ENCODE data around the gene ANKRD10. TPM values are rescaled to one million over a fixed set of nuclear protein-coding genes. Genes with fewer than 3 reads are reported as not detected.
A peak's percentile ranks its signal among the peaks of the same experiment; 100 is the strongest.

The ANKRD10 gene
- total RNA-seq, 1 donor from 2014 or later = 50.6 TPM

DNA sequence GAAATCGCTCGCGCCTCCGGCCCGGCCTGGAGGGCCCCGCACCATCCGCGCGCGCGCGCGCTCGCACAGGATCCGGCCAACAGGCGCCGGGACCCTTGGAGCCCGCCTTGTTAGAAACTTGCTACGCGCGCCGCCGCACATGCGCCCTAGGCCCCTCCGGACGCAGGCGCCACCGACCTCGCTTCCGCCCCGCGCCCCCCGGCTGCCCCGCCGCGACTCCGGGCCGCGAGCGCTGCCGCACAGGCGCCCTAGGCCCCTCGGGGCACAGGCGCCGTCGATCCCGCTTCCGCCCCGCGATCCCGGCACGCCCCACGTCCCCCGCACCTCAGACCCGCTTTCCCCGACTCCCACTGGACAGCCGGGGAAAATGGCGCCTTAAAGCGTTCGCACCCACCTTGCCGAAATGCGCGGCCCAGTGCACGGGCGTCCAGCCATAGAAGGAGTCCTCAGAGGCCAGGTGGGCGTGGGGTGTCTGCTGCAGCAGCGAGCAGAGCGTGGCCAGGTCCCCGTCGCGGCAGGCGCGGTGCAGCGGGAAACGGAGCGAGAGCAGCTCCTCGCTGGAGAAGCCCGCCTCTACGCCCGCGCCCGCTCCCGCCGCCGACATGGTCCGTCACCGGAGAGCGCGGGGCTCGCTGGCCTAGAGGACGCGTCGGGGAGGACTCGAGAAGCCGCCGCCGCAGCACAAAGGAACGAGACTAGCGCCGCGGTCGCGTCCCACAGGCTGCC lies 375 bp downstream of the ANKRD10 start:
- peak in 1 of 2 donors; percentile 77 for DNase-seq (ENCODE audit: low read depth in 2 of 2)

- no peak for DNase-seq (ENCODE audit: low read depth in 2 of 2)
These were observed 863 bp downstream of the ANKRD10 start for GRCh38 chr13:110914081-110914330.

DNA sequence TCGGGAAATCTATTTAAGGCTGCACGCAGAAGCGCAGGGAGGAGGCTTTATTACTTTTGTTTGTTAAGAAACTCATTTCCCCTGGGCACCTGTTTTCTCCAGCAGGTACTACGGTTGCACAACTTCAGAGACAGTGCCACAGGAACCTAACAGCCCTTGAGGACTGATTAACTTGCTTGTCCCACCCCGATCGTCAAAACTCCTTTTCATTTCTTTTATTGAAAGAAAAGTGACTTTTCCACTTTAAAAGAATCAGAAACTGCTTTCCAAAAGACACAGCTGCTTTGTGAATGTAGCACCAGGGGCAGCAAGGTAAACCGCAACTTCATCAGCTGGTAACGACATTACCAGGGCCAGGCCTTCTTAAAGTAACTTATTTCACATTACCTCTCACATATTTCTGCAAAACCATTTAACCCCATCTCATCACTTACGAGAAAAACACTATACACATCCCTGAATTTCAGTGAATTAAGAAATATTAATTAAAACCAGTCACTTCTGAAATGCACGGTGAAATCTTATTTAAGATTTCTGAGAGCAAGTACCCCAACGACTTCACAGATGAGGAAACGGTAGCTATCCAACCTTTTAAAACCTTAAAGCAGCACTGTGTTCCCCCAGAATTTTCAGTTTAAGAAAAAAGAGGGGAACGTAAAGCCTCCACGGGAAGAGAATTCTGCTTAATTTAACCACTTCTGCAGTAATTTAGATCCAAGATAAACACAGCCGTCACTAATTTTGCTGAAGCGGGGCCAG lies 1.4 kb downstream of the ANKRD10 start:
- peak in 1 of 2 donors; percentile 17 for DNase-seq (ENCODE audit: low read depth in 2 of 2)

DNA sequence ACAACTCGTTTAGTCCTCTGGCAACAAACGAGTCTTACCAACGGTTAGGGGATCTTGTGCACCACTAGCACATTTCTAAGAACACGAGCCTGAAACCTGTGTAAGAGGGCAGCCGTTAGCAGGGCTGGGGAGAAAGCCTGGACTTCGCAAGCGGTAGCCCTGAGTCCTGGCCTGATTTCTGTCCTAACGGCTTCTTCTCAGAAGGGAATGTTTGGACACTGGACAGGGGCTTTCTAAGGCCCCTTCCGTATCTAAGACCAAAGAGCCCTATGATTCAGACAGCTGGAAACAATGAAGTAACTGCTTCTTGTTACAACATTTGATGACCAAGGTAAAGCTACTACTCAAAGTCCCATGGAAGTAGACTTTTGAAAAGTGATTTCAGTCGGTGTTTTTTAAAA lies 2.2 kb downstream of the ANKRD10 start:
- peak in 1 of 2 donors; percentile 80 for DNase-seq (ENCODE audit: low read depth in 2 of 2)

DNA sequence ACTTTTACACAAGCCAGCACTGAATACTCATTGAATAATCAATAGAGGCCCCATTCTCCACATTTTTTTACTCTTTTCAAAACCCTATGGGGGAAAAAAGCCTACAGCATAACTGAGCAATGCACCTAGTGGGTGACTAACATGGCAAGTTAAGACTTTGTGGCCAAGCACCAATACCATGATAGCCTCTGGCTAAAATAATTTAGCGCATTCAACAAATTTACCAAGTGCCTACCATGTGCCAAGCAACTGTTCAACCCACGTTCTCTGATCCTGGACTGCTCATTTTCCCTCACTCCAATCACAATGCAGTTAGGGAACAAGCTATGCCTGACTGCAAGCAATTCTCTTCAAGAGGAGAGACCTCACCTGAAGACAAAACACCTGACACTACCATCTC lies 3.0 kb downstream of the ANKRD10 start:
- DNase-seq (ENCODE audit: low read depth in 2 of 2) = no peak

- DNase-seq (ENCODE audit: low read depth in 2 of 2) = no peak
These were observed 4.6 kb downstream of the ANKRD10 start for GRCh38 chr13:110910013-110910890.

GRCh38 chr13:110907951-110908898 lies 6.6 kb downstream of the ANKRD10 start:
- peak in 1 of 2 donors; percentile 32 for DNase-seq (ENCODE audit: low read depth in 2 of 2)

DNA sequence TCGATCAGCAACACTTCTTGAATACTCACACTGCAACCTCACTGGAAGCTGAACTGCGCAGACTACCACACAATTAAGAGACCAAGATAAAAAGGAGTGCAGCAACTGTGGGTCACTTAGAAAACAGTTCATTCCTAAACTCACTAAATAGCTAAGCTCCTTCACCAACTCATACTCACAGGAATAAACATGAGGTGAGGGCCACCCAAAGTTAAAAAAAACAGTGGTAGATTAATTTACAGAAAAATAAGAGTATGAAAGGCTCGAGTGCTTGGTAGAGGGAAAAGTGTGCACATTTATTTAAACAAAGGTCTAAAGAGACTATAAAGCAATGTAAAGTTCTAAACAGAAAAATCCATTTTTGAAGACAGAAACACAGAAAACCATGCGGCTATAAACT lies 7.6 kb downstream of the ANKRD10 start:
- no peak for DNase-seq (ENCODE audit: low read depth in 2 of 2)

- no peak for DNase-seq (ENCODE audit: low read depth in 2 of 2)
These were observed 10.1 kb downstream of the ANKRD10 start for GRCh38 chr13:110904748-110905147.

GRCh38 chr13:110902370-110902769 lies 12.5 kb downstream of the ANKRD10 start:
- no peak for DNase-seq (ENCODE audit: low read depth in 2 of 2)

DNA sequence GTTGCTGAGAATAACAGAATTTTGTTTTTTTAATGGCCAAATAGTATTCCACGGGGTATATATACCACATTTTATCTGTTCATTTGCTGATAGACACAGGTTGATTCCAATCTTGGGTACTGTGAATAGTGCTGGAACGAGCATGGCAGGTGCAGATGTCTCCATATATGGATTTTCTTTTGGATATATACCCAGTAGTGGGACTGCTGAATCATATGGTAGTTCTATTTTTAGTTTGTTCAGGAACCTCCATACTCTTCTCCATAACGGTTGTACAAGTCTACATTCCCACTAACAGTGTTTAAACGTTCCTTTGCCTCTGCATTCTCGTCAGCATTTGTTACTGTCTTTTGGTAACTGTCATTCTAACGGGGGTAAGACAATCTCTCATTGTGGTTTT lies 17.3 kb downstream of the ANKRD10 start:
- DNase-seq (ENCODE audit: low read depth in 2 of 2) = no peak

GRCh38 chr13:110897014-110897413 lies 17.9 kb downstream of the ANKRD10 start:
- DNase-seq (ENCODE audit: low read depth in 2 of 2) = no peak

- DNase-seq (ENCODE audit: low read depth in 2 of 2) = no peak
These were observed 20.8 kb downstream of the ANKRD10 start for GRCh38 chr13:110894086-110894485.

DNA sequence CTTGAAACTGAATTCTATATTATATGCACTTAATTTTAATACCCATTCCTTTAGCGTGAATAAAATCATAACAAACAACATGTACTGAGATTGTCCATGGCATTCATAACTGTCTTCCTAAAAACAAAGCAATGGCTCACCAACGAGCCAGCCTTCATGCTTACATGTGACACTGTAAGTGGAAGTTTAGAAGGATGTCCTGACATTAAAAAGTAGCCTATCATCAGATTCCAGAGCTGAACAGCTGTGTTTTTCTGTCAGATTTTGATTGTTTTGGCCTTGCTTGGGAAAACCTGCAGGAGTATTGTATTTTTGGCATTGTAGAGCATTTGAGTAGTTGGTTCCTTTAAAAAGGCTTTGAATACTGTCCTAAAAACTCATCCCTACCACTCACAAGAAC lies 21.3 kb downstream of the ANKRD10 start:
- peak; percentile 51 to 57 for DNase-seq (ENCODE audit: low read depth in 2 of 2)

DNA sequence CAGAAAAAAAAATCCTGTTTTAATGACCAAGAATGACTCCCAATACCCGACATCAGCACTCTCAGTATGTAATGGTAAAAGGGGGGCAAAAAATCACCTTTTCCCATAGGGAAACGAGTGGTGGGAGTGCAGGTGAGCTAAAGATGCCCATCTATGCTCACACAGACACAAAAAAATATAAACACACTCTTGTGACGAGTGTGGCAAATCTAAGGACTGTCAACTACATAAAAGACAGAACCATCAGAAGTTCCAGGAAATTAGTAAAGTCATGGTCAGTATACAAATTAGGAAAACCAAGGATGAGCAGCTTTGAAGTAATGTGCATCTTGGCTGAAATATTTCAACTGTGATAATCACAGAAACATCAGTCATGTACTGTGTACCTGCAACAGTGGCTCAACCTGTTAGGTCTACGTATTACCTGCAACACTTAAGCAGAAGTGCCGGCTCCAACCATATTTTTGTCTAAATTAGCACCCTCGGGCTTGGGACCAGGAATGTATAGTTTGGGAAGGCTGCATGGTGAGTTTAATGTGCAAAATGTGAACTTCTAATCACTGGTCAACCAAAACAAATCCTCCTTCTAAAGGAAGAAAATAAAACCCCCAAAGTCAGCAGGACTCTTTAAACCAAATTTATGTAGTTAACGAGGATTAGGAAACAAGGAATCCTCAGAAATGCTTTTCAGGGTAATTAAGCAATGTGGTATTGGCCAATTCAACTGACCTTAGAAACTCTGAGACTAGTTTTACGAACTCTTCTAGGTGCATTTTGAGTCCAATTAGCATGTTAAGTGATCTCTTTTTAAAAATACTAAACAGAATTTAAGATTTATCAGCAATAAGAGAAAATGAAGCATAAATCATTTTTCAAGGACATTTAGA lies 24.3 kb downstream of the ANKRD10 start:
- DNase-seq (ENCODE audit: low read depth in 2 of 2) = no peak

DNA sequence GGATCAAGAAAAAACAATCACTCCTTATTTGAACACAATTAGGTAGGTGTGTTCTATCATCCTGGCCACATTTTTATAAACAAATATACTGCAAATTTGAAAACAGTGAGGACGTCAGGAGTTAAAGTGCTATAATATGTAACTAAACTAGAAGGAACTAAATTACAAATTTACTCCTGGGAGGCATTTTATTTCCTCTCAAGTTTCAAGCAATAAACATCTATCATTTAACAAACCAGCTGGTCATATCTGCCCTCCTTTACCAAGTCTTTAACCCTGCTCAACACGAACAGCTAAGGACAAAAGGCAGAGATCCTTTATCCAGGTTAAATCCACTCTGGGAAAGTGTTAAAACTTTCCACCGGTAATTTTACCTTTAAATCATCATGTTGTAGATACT lies 26.5 kb downstream of the ANKRD10 start:
- no peak for DNase-seq (ENCODE audit: low read depth in 2 of 2)

- no peak for DNase-seq (ENCODE audit: low read depth in 2 of 2)
These were observed 27.1 kb downstream of the ANKRD10 start for GRCh38 chr13:110887597-110888333.

DNA sequence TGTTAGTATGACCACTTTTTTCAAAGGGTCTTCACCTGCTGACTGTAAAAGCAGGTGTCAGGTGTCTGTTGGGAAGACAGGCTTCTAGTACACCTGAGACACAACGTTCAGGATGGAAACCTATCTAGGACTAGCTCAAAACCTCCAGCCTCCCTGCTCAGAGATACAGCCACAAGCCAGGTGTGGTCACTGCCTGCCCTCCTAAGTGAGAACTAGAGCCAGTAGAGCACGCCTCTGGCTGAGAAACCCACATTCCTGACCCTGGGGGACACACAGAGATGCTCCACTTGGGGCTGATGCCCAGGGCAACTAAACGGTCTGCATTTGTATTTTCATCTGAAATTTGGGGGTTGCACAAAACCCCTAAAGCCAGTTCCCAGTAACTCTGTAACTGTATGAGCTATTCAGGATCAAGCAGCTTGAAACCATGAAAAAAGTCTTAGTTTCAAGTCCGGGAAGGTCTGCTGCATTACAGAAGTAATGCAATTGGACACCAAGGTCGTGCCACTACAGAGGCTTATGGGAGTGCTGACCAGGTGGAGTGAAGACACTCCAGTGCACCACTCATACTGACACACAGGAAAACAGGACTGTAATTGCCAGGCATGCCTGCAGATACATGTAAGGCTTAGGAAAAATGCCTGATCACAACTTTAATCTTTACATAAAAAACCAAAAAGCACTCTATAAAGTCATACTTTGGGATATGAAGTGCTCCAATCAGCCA lies 27.8 kb downstream of the ANKRD10 start:
- DNase-seq (ENCODE audit: low read depth in 2 of 2) = no peak
